Common myeloid progenitor, CD34-positive (primary cell): ENCODE measurements around the gene HOMER2.

Source experiments
- CTCF ChIA-PET: fragments of 350-600 bp; sonication (Branson Sonifier 250); formaldehyde crosslinking; loops from one replicate; lab custom pipeline; 2021; ENCODE audit warnings: antibody characterized with exemption; lab: Charles Lee
- POLR2A ChIA-PET: fragments of 350-600 bp; sonication (Branson Sonifier 250); formaldehyde crosslinking; loops from one replicate; lab custom pipeline; 2021; ENCODE audit warnings: antibody characterized with exemption; lab: Charles Lee
- DNase-seq, 3 donors: peaks; one replicate each; pipeline versions ENCODE4 v3.0.0 to v3.0.0-alpha.2; 2013
- H3K27ac ChIP-seq, 2 experiments: 1 replicate in 1 of 2; 2 replicates in 1 of 2; pipeline ENCODE4 v1.7.0; 2013; ENCODE audit warnings: inconsistent platforms in 2 of 2, low read length in 2 of 2, mild to moderate bottlenecking in 2 of 2, low read depth in 1 of 2, moderate library complexity in 1 of 2; ENCODE audit not compliant: severe bottlenecking in 2 of 2, insufficient read depth in 1 of 2, poor library complexity in 1 of 2
- H3K27me3 ChIP-seq, 5 experiments: replicated peaks in 2 of 5; 1 replicate in 3 of 5; 2 replicates in 2 of 5; pipeline versions ENCODE4 v1.6.1 to v1.7.0; 2013; ENCODE audit warnings: low read length in 4 of 5, mild to moderate bottlenecking in 2 of 5, moderate library complexity in 2 of 5, inconsistent platforms in 1 of 5; ENCODE audit not compliant: insufficient read depth in 5 of 5, control insufficient read depth in 4 of 5
- H3K36me3 ChIP-seq, 4 experiments: 1 replicate in 2 of 4; 2 replicates in 2 of 4; pipeline versions ENCODE4 v1.6.1 to v1.7.0; 2013; ENCODE audit warnings: low read length in 3 of 4, control low read depth in 1 of 4, mild to moderate bottlenecking in 1 of 4; ENCODE audit not compliant: control insufficient read depth in 4 of 4, insufficient read depth in 4 of 4
- H3K4me1 ChIP-seq, 4 experiments: 1 replicate in 3 of 4; 2 replicates in 1 of 4; pipeline versions ENCODE4 v1.6.1 to v1.7.1; 2013; ENCODE audit warnings: low read length in 3 of 4, mild to moderate bottlenecking in 3 of 4, control low read depth in 1 of 4, inconsistent platforms in 1 of 4, moderate library complexity in 1 of 4; ENCODE audit not compliant: control insufficient read depth in 4 of 4, insufficient read depth in 4 of 4; ENCODE audit errors: control extremely low read depth in 1 of 4
- H3K4me3 ChIP-seq, 7 experiments: 1 replicate in 4 of 7; 2 replicates in 3 of 7; pipeline versions ENCODE4 v1.5.1 to v1.7.0; 2013; ENCODE audit warnings: mild to moderate bottlenecking in 7 of 7, low read length in 6 of 7, moderate library complexity in 6 of 7, inconsistent platforms in 2 of 7, low read depth in 2 of 7, control low read depth in 1 of 7; ENCODE audit not compliant: insufficient read depth in 4 of 7, control insufficient read depth in 1 of 7; ENCODE audit errors: extremely low read depth in 1 of 7
- H3K9me3 ChIP-seq, 5 experiments: 1 replicate in 4 of 5; 2 replicates in 1 of 5; pipeline versions ENCODE4 v1.6.1 to v1.7.1; 2013; ENCODE audit warnings: low read length in 4 of 5, mild to moderate bottlenecking in 2 of 5, inconsistent platforms in 1 of 5, low read depth in 1 of 5, moderate library complexity in 1 of 5; ENCODE audit not compliant: control insufficient read depth in 4 of 5, insufficient read depth in 2 of 5; ENCODE audit errors: control extremely low read depth in 1 of 5
- WGBS: methylation state at CpG from one replicate; pipeline ENCODE4 v1.1.5; 2013; ENCODE audit not compliant: insufficient coverage; 5-methylcytosine and 5-hydroxymethylcytosine counted together

Gene HOMER2

GRCh38 chr15:82914396-82914795 is 38.1 kb downstream of the HOMER2 start:
- 100% methylated on average over 2 of the region's 2 CpGs for WGBS
- Histone ChIP-seq H3K27me3 (no peaks in the 10 kb centered on the region), H3K27ac (no peak overlapping the region), H3K4me3 (no peak overlapping the region), H3K36me3 (no peaks in the 10 kb centered on the region), H3K4me1 (peaks cover 0 to 11% (median under 1%) of the 10 kb centered on the region in 4 experiments), H3K9me3 (peaks cover 0 to 2% (median 1%) of the 10 kb centered on the region in 5 experiments)
- POLR2A ChIA-PET = no interaction called here
- CTCF ChIA-PET = no interaction called here
- DNase-seq = no peak

- no peak overlapping the region for H3K27ac ChIP-seq
Measured at GRCh38 chr15:82911458-82911857, 41.1 kb downstream of the HOMER2 start.

GRCh38 chr15:82910721-82911120 is 41.8 kb downstream of the HOMER2 start:
- CTCF ChIA-PET = interaction anchor here (1.3 kb wide), 1 partner anchor 33 kb away, joined by 3 read pairs; no protein-coding TSS in a partner anchor
- no CpG with 5 or more reads among the region's 4 CpGs for WGBS
- H3K4me3 ChIP-seq = no peak overlapping the region
- no peaks in the 10 kb centered on the region for H3K36me3 ChIP-seq
- POLR2A ChIA-PET = no interaction called here
- peaks cover 0 to 20% (median 9%) of the 10 kb centered on the region in 5 experiments for H3K9me3 ChIP-seq
- peak in 1 of 3 donors; percentile 35 for DNase-seq
- peaks cover 0 to 11% (median under 1%) of the 10 kb centered on the region in 4 experiments for H3K4me1 ChIP-seq
- H3K27ac ChIP-seq = no peak overlapping the region
- H3K27me3 ChIP-seq = no peaks in the 10 kb centered on the region

More at GRCh38 chr15:82911458-82911857, 41.1 kb downstream of the HOMER2 start:
- WGBS = 96% methylated on average over 4 of the region's 4 CpGs
- ChIA-PET CTCF (interaction anchor here (1.3 kb wide), 1 partner anchor 32 kb away, joined by 3 read pairs; no protein-coding TSS in a partner anchor), POLR2A (no interaction called here)
- Histone ChIP-seq H3K36me3 (no peaks in the 10 kb centered on the region), H3K4me1 (peaks cover 0 to 11% (median under 1%) of the 10 kb centered on the region in 4 experiments), H3K9me3 (peaks cover 0 to 20% (median 9%) of the 10 kb centered on the region in 5 experiments), H3K27me3 (no peaks in the 10 kb centered on the region), H3K4me3 (no peak overlapping the region)
- DNase-seq = no peak

GRCh38 chr15:82909080-82909815 is 43.3 kb downstream of the HOMER2 start:
- H3K27me3 ChIP-seq = no peaks in the 10 kb centered on the region
- DNase-seq = no peak
- POLR2A ChIA-PET = no interaction called here
- no peak overlapping the region for H3K27ac ChIP-seq
- H3K36me3 ChIP-seq = no peaks in the 10 kb centered on the region
- H3K9me3 ChIP-seq = peaks cover 0 to 20% (median 9%) of the 10 kb centered on the region in 5 experiments
- 94% methylated on average over 5 of the region's 6 CpGs for WGBS
- no peak overlapping the region for H3K4me3 ChIP-seq
- CTCF ChIA-PET = interaction anchor here (1.7 kb wide), 1 partner anchor 60 kb away, joined by 5 read pairs; no protein-coding TSS in a partner anchor
- H3K4me1 ChIP-seq = peaks cover 0 to 11% (median under 1%) of the 10 kb centered on the region in 4 experiments

GRCh38 chr15:82907350-82907749 is 45.2 kb downstream of the HOMER2 start:
- no CpG with 5 or more reads among the region's 1 CpG for WGBS
- POLR2A ChIA-PET = no interaction called here
- Histone ChIP-seq H3K4me1 (peaks cover 0 to 11% (median under 1%) of the 10 kb centered on the region in 4 experiments), H3K27ac (no peak overlapping the region), H3K36me3 (no peaks in the 10 kb centered on the region), H3K4me3 (no peak overlapping the region), H3K9me3 (peaks cover 0 to 20% (median 9%) of the 10 kb centered on the region in 5 experiments), H3K27me3 (no peaks in the 10 kb centered on the region)
- CTCF ChIA-PET = no interaction called here
- DNase-seq = no peak

GRCh38 chr15:82904574-82904973 is 47.9 kb downstream of the HOMER2 start:
- WGBS = 100% methylated on average over 1 of the region's 3 CpGs
- Histone ChIP-seq H3K27ac (no peak overlapping the region), H3K9me3 (peaks cover 0 to 20% (median 9%) of the 10 kb centered on the region in 5 experiments), H3K36me3 (no peaks in the 10 kb centered on the region), H3K27me3 (no peaks in the 10 kb centered on the region), H3K4me1 (peaks cover 0 to 4% (median 0%) of the 10 kb centered on the region in 4 experiments), H3K4me3 (no peak overlapping the region)
- POLR2A ChIA-PET = no interaction called here
- CTCF ChIA-PET = no interaction called here
- no peak for DNase-seq

- CTCF ChIA-PET = no interaction called here
- 100% methylated on average over 6 of the region's 16 CpGs for WGBS
Measured at GRCh38 chr15:82903511-82903910, 49.0 kb downstream of the HOMER2 start.

More at GRCh38 chr15:82903511-82903910, 49.0 kb downstream of the HOMER2 start:
- POLR2A ChIA-PET = no interaction called here
- Histone ChIP-seq H3K9me3 (peaks cover 0 to 10% (median 0%) of the 10 kb centered on the region in 5 experiments), H3K4me1 (peaks cover 0 to 4% (median 0%) of the 10 kb centered on the region in 4 experiments), H3K36me3 (no peaks in the 10 kb centered on the region), H3K27me3 (no peaks in the 10 kb centered on the region), H3K4me3 (no peak overlapping the region), H3K27ac (no peak overlapping the region)
- no peak for DNase-seq
